WTC11 (cell line): ENCODE measurements around the gene BCL7A. TPM values are rescaled to one million over a fixed set of nuclear protein-coding genes. Genes with fewer than 3 reads are reported as not detected.
A peak's percentile ranks its signal among the peaks of the same experiment; 100 is the strongest.

Source experiments
- ATAC-seq: fragments of 200-7000 bp; cut with Tn5 transposase; 2 replicates; pipeline ENCODE4 v1.10.0; 2021; ENCODE audit warnings: mild to moderate bottlenecking, moderate library complexity
- CTCF ChIA-PET: fragments of 300-600 bp; sonication (Branson Sonifier 250); formaldehyde crosslinking; loops from one replicate; lab custom pipeline; 2021; ENCODE audit warnings: antibody characterized with exemption; lab: Charles Lee
- POLR2A ChIA-PET: fragments of 350-600 bp; sonication (Branson Sonifier 250); formaldehyde crosslinking; loops from one replicate; lab custom pipeline; 2021; ENCODE audit warnings: antibody characterized with exemption; lab: Charles Lee
- DNase-seq: peaks from one replicate; pipeline ENCODE4 v3.0.0; 2021; ENCODE audit warnings: low spot score
- H3K27ac Mint-ChIP-seq: 2 replicates; pipeline ENCODE4 v1.8.0; 2021; ENCODE audit warnings: mixed read lengths
- H3K27me3 Mint-ChIP-seq: 2 replicates; pipeline ENCODE4 v1.8.0; 2021; ENCODE audit warnings: low read depth, mild to moderate bottlenecking, moderate library complexity, mixed read lengths
- H3K36me3 Mint-ChIP-seq: 2 replicates; pipeline ENCODE4 v1.8.0; 2021; ENCODE audit warnings: mixed read lengths
- H3K4me1 Mint-ChIP-seq: 2 replicates; pipeline ENCODE4 v1.8.0; 2022; ENCODE audit warnings: mixed read lengths
- H3K4me3 Mint-ChIP-seq: 2 replicates; pipeline ENCODE4 v1.8.0; 2021; ENCODE audit warnings: mild to moderate bottlenecking, moderate library complexity, mixed read lengths
- H3K9me3 Mint-ChIP-seq: 2 replicates; pipeline ENCODE4 v1.8.0; 2021; ENCODE audit warnings: mixed read lengths
- ATF3 ChIP-seq: sonication (generic); formaldehyde crosslinking; conservative IDR thresholded peaks from 2 replicates; pipeline ENCODE4 v1.8.1; 2022; ENCODE audit warnings: mild to moderate bottlenecking, missing genetic modification reagents
- CBFB ChIP-seq: sonication (generic); formaldehyde crosslinking; IDR thresholded peaks from 2 replicates; pipeline ENCODE4 v1.8.1; 2022; ENCODE audit warnings: mild to moderate bottlenecking, low read depth, missing genetic modification reagents
- CREB1 ChIP-seq: sonication (generic); formaldehyde crosslinking; IDR thresholded peaks from 2 replicates; pipeline ENCODE4 v1.8.0; 2023; ENCODE audit warnings: mild to moderate bottlenecking, missing genetic modification reagents
- EMX1 ChIP-seq: fragments of 250-450 bp; sonication (Bioruptor Pico); IDR thresholded peaks from 2 replicates; pipeline ENCODE4 v1.8.0; 2021; ENCODE audit warnings: mild to moderate bottlenecking
- ESRRA ChIP-seq: sonication (generic); formaldehyde crosslinking; IDR thresholded peaks from 2 replicates; pipeline ENCODE4 v1.8.1; 2022; ENCODE audit warnings: mild to moderate bottlenecking, missing genetic modification reagents, borderline replicate concordance
- FOXJ3 ChIP-seq: sonication (generic); formaldehyde crosslinking; IDR thresholded peaks from 2 replicates; pipeline ENCODE4 v1.9.0; 2021; ENCODE audit warnings: missing genetic modification reagents, mild to moderate bottlenecking, borderline replicate concordance
- FOXP1 ChIP-seq: sonication (generic); formaldehyde crosslinking; IDR thresholded peaks from 2 replicates; pipeline ENCODE4 v1.8.0; 2022; ENCODE audit warnings: missing genetic modification reagents, mild to moderate bottlenecking, moderate library complexity, borderline replicate concordance
- HMGA2 ChIP-seq: fragments of 250-450 bp; sonication (Bioruptor Pico); IDR thresholded peaks from 2 replicates; pipeline ENCODE4 v1.4.0; 2021; ENCODE audit warnings: mild to moderate bottlenecking, moderate library complexity
- HMGXB4 ChIP-seq: sonication (generic); formaldehyde crosslinking; IDR thresholded peaks from 2 replicates; pipeline ENCODE4 v1.8.1; 2023; ENCODE audit warnings: mild to moderate bottlenecking, moderate library complexity, missing genetic modification reagents
- JAZF1 ChIP-seq: fragments of 250-450 bp; sonication (Bioruptor Pico); IDR thresholded peaks from 2 replicates; pipeline ENCODE4 v1.9.0; 2021; ENCODE audit warnings: moderate library complexity, mild to moderate bottlenecking, inconsistent platforms
- MXD4 ChIP-seq: fragments of 250-450 bp; sonication (Bioruptor Pico); IDR thresholded peaks from 2 replicates; pipeline ENCODE4 v1.8.0; 2021; ENCODE audit warnings: mild to moderate bottlenecking, moderate library complexity, borderline replicate concordance
- NR3C1 ChIP-seq: sonication (generic); formaldehyde crosslinking; conservative IDR thresholded peaks from 2 replicates; pipeline ENCODE4 v1.8.1; 2023; ENCODE audit warnings: low read depth, mild to moderate bottlenecking, missing genetic modification reagents
- SMAD4 ChIP-seq: sonication (generic); formaldehyde crosslinking; IDR thresholded peaks from 2 replicates; pipeline ENCODE4 v1.8.0; 2022; ENCODE audit warnings: mild to moderate bottlenecking, missing genetic modification reagents
- USF1 ChIP-seq: sonication (generic); formaldehyde crosslinking; IDR thresholded peaks from 2 replicates; pipeline ENCODE4 v1.8.0; 2022; ENCODE audit warnings: mild to moderate bottlenecking, missing genetic modification reagents
- ZBTB21 ChIP-seq: sonication (generic); formaldehyde crosslinking; IDR thresholded peaks from 2 replicates; pipeline ENCODE4 v1.8.1; 2023; ENCODE audit warnings: mild to moderate bottlenecking, missing genetic modification reagents, borderline replicate concordance
- ZMAT4 ChIP-seq: fragments of 250-450 bp; sonication (Bioruptor Pico); IDR thresholded peaks from 2 replicates; pipeline ENCODE4 v1.9.0; 2021; ENCODE audit warnings: mild to moderate bottlenecking
- ZNF219 ChIP-seq: sonication (generic); formaldehyde crosslinking; IDR thresholded peaks from 2 replicates; pipeline ENCODE4 v1.8.0; 2023; ENCODE audit warnings: missing genetic modification reagents, mild to moderate bottlenecking, borderline replicate concordance
- ZNF423 ChIP-seq: fragments of 250-450 bp; sonication (Bioruptor Pico); IDR thresholded peaks from 2 replicates; pipeline ENCODE4 v2.1.2; 2022; ENCODE audit warnings: mild to moderate bottlenecking, moderate library complexity
- total RNA-seq: library from RNA; stranded (reverse); gene quantifications from 3 replicates; pipeline ENCODE4 v1.2.3, GENCODE V29; 2021
- TF ChIP-seq, protein P1 (sequence below): sonication (generic); formaldehyde crosslinking; IDR thresholded peaks from 2 replicates; pipeline ENCODE4 v1.8.0; 2022; ENCODE audit warnings: mild to moderate bottlenecking, missing genetic modification reagents
- TF ChIP-seq, protein P2 (sequence below): fragments of 250-450 bp; sonication (Bioruptor Pico); IDR thresholded peaks from 2 replicates; pipeline ENCODE4 v1.9.0; 2021; ENCODE audit warnings: moderate library complexity, mild to moderate bottlenecking, inconsistent platforms, borderline replicate concordance
- TF ChIP-seq, protein P3 (sequence below): sonication (generic); formaldehyde crosslinking; IDR thresholded peaks from 2 replicates; pipeline ENCODE4 v1.8.1; 2022; ENCODE audit warnings: missing genetic modification reagents, borderline replicate concordance
- TF ChIP-seq, protein P4 (sequence below): sonication (generic); formaldehyde crosslinking; IDR thresholded peaks from 2 replicates; pipeline ENCODE4 v1.8.0; 2022; ENCODE audit warnings: mild to moderate bottlenecking, missing genetic modification reagents
- TF ChIP-seq, protein P5 (sequence below): sonication (generic); formaldehyde crosslinking; IDR thresholded peaks from 2 replicates; pipeline ENCODE4 v1.8.1; 2022; ENCODE audit warnings: mild to moderate bottlenecking, moderate library complexity, missing genetic modification reagents

BCL7A gene
- total RNA-seq, 1 experiment from 2014 or later = 19.7 TPM

DNA sequence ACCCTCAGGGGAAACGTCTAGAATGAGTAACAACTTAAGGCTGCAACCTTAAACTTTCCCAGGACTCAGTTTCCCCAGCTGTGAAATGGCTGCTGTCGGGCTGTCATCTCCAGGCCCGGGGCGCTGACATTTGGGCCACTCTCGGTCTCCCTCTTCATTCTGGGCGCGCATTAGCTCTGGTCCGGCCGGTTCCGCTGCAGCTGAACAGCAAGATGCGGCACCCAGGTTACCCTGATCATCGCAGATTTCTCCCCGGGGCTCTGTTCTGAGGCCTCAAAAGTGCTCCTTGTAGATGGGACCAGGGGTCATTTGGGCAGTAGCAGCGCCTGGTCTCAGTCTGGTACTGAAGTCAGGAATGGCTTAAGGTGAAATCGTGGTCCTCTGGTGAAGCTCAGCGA lies 890 bp upstream of the BCL7A start (continued):
- TF ChIP-seq ZMAT4 (CRISPR knock-in tag) = no peak
- TF ChIP-seq MXD4 (CRISPR knock-in tag) = no peak
- TF ChIP-seq, protein P1, sequence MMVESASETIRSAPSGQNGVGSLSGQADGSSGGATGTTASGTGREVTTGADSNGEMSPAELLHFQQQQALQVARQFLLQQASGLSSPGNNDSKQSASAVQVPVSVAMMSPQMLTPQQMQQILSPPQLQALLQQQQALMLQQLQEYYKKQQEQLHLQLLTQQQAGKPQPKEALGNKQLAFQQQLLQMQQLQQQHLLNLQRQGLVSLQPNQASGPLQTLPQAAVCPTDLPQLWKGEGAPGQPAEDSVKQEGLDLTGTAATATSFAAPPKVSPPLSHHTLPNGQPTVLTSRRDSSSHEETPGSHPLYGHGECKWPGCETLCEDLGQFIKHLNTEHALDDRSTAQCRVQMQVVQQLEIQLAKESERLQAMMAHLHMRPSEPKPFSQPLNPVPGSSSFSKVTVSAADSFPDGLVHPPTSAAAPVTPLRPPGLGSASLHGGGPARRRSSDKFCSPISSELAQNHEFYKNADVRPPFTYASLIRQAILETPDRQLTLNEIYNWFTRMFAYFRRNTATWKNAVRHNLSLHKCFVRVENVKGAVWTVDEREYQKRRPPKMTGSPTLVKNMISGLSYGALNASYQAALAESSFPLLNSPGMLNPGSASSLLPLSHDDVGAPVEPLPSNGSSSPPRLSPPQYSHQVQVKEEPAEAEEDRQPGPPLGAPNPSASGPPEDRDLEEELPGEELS = no peak
- no peak for TF ChIP-seq HMGA2
- no peak for TF ChIP-seq USF1 (CRISPR knock-in tag)
- no peak for TF ChIP-seq EMX1
- no peak for TF ChIP-seq ATF3 (CRISPR knock-in tag)
- TF ChIP-seq, protein P2, sequence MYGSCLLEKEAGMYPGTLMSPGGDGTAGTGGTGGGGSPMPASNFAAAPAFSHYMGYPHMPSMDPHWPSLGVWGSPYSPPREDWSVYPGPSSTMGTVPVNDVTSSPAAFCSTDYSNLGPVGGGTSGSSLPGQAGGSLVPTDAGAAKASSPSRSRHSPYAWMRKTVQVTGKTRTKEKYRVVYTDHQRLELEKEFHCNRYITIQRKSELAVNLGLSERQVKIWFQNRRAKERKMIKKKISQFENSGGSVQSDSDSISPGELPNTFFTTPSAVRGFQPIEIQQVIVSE = no peak
- TF ChIP-seq, protein P3, sequence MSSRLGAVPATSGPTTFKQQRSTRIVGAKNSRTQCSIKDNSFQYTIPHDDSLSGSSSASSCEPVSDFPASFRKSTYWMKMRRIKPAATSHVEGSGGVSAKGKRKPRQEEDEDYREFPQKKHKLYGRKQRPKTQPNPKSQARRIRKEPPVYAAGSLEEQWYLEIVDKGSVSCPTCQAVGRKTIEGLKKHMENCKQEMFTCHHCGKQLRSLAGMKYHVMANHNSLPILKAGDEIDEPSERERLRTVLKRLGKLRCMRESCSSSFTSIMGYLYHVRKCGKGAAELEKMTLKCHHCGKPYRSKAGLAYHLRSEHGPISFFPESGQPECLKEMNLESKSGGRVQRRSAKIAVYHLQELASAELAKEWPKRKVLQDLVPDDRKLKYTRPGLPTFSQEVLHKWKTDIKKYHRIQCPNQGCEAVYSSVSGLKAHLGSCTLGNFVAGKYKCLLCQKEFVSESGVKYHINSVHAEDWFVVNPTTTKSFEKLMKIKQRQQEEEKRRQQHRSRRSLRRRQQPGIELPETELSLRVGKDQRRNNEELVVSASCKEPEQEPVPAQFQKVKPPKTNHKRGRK = no peak

DNA sequence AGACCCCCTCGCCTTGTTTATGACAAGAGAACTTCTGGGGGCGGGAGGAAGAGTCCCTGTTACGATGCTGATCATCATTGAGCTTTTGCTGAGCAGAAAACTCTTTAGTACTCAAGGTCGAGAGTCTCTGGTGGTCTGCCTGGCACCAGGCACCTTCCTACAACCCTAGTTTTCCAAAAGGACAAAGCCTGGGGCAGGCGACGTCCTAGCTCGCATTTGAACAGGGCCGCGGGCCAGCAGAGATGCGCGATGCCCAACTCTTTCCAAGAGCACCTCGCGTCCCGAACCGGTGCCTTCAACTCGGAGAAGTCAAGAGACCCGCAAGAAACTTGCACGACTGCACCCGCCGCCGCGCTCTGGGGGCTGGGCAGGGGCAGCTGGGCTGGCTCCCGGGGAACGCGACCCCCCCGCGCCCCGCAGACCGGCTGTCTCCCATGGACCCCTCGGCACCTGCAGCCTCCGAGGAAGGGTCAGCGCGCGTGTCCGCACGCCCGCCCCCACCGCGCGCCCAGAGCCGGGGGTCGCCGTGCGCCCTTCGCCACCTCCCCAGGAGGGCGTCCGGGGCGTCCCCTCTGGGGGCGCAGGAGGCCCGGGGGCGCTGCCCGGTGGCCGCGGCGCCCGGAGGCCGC lies 377 bp upstream of the BCL7A start:
- POLR2A ChIA-PET = interaction anchor here (1.0 to 1.3 kb wide), 3 partner anchors 24 to 247 kb away, joined by 3 to 4 read pairs (median 3); partner anchors contain the start of gene CFAP251
- peak; percentile 47 for DNase-seq
- no peaks in the 10 kb centered on the region; the same call in 1 of the 2 replicates for H3K36me3 Mint-ChIP-seq
- peaks cover 37% of the 10 kb centered on the region for H3K27me3 Mint-ChIP-seq
- CTCF ChIA-PET = interaction anchor here (0.5 to 1.9 kb wide), 7 partner anchors 10 to 703 kb away, joined by 3 to 15 read pairs (median 4); partner anchors contain the start of gene CFAP251
- peaks cover 14% of the 10 kb centered on the region for H3K4me1 Mint-ChIP-seq
- no peak overlapping the region for H3K27ac Mint-ChIP-seq
- TF ChIP-seq, protein P4, sequence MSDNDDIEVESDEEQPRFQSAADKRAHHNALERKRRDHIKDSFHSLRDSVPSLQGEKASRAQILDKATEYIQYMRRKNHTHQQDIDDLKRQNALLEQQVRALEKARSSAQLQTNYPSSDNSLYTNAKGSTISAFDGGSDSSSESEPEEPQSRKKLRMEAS (CRISPR knock-in tag) = peak; percentile 55; the same call in 1 of the 2 replicates
- TF ChIP-seq HMGXB4 (CRISPR knock-in tag) (0 out of 2 replicates have a peak, but pooled peaks have one; percentile 29), NR3C1 (CRISPR knock-in tag) (no peak), ZNF423 (CRISPR knock-in tag) (peak; percentile 67), ZBTB21 (CRISPR knock-in tag) (no peak), FOXP1 (CRISPR knock-in tag) (peak; percentile 52; the same call in 1 of the 2 replicates), CBFB (CRISPR knock-in tag) (no peak), CREB1 (CRISPR knock-in tag) (no peak), ATF3 (CRISPR knock-in tag) (no peak), JAZF1 (CRISPR knock-in tag) (no peak), FOXJ3 (CRISPR knock-in tag) (no peak), ZNF219 (no peak), ESRRA (CRISPR knock-in tag) (no peak), SMAD4 (CRISPR knock-in tag) (no peak)
- TF ChIP-seq, protein P5, sequence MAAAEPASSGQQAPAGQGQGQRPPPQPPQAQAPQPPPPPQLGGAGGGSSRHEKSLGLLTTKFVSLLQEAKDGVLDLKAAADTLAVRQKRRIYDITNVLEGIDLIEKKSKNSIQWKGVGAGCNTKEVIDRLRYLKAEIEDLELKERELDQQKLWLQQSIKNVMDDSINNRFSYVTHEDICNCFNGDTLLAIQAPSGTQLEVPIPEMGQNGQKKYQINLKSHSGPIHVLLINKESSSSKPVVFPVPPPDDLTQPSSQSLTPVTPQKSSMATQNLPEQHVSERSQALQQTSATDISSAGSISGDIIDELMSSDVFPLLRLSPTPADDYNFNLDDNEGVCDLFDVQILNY (CRISPR knock-in tag) = 0 out of 2 replicates have a peak, but pooled peaks have one; percentile 9
- TF ChIP-seq, protein P1 = no peak
- TF ChIP-seq, all 79 proteins: peak for 5
- ATAC-seq = peak; percentile 35
- Mint-ChIP-seq H3K9me3 (peaks cover 6% of the 10 kb centered on the region; the same call in 1 of the 2 replicates), H3K4me3 (peak overlapping the region; percentile 88)
